NCI-H510A (cell line): ENCODE measurements around the gene GON4L.
A peak's percentile ranks its signal among the peaks of the same experiment; 100 is the strongest.
"Not testable (repeated sequence)": the region's sequence is repeated elsewhere in the genome, so short reads cannot be mapped to it uniquely, and the experiment has no call there.

Source experiments
- DNase-seq: peaks from one replicate; lab custom pipeline; 2025; lab: John Stamatoyannopoulos, UW

Gene GON4L

DNA sequence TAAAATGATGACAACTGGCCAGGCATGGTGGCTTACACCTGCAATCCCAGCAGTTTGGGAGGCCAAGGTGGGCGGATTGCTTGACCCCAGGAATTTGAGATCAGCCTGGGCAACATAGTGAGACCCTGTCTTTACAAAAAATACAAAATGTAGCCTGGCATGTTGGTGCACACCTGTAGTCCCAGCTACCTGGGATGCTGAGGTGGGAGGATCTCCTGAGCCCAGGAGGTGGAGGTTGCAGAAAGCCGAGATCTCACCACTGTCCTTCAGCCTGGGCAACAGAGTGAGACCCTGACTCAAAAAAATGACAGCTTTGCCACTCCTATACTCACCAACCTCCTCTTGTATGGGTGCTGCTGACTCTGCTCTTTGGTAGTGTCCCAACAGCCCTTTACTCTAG, 20.9 kb upstream of the GON4L start:
- DNase-seq: no peak

DNA sequence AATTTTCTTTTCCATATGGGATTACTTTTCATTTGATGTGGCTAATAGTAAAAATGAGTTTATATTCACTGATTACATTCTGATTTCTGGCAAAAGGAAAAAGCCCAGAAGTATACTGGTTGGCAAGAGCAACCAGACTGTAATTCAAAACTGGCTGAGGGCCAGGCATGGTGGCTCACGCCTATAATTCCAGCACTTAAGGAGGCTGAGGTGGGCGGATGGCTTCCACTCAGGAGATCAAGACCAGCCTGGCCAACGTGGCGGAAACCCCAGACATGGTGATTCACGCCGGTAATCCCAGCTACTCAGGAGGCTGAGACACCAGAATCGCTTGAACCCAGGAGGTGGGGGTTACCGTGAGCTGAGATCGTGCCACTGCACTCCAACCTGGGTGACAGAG, 16.8 kb upstream of the GON4L start:
- DNase-seq: no peak

DNA sequence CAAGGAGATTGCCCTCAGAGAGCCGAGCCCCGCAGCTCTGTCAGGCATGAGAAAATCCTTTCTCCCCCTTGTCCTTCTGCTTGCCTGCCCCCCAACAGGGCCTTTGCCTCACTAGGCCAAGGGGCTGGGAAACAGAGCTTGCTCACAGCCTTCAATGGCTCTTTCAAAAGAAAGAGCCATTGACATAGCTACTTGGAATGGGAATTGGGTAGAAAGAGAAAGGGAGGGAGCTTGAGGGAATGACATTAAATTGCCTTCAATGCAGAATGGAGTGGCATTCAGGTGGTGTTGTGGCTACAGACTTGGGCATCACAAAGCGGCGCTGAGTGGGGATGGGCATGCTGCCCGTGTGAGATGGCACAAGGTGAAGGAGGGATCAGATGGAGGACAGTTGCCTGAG, 15.5 kb upstream of the GON4L start:
- DNase-seq: no peak

DNA sequence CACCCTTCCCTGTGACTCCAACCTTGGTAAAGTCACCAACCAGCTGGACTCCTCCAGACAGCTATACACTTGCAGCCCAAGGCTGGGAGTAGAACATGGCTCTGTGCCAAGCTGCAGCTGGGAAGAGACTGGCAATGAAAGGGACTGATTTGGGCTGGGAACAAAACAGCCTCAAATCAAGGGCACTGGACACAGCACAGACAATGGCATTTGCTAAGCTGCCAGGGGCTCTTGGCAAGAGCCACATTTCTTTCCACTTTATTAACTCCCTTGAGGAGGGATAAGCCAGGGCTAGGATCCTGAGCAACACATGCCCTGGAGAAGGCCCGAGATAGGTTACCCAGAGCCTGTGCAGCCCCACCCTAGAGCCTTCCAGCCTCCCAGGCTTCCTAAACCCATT, 14.4 kb upstream of the GON4L start:
- DNase-seq: no peak

DNA sequence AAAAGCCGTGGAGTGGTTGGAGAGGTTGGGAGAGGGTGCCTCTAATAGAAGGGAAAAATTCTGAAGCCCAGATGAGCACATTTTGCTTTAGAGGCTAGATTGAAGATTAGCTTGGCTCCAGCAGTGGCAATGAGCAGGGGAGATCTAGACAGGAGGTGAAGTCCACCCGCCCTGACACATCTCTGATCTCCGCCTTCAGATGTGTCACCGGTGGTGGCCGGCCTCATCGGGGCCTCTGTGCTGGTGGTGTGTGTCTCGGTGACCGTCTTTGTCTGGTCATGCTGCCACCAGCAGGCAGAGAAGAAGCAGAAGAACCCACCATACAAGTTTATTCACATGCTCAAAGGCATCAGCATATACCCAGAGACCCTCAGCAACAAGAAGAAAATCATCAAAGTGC, 10.8 kb upstream of the GON4L start:
- no peak for DNase-seq

DNA sequence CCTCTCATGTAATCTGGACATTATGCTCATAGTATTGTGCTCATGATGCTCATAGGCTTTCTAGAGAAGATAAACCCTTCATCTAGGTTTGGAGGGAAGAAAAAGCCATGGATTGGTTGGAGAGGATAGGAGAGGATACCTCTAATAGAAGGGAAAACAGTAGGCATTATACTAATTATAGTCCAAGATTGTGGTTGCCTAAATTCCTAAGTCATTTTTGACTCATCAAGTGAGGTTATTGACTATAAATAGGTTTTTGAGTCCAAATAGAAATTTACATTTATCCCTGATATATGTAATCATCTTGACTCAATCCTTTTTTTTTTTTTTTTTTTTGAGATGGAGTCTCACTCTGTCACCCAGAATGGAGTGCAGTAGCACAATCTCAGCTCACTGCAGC, 7.4 kb upstream of the GON4L start:
- DNase-seq: no peak

DNA sequence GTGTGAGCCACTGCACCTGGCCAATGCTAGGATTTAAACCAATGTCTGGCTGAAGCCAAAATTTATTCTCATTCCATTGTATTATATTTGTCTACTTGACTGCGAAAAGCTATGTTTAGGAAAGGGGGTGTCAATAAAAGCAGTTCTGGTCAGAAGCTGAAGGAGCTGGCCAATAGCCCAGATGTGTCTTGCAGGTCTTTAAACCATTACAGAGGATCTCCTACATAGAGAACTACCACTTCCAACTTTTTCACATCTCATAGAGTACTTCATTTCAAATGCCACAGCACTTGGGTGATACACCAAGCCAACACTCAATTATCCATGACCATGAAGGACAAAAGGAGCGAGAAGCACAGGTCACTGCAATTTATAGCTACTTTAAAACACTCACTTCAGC, 4.9 kb upstream of the GON4L start:
- DNase-seq: no peak

DNA sequence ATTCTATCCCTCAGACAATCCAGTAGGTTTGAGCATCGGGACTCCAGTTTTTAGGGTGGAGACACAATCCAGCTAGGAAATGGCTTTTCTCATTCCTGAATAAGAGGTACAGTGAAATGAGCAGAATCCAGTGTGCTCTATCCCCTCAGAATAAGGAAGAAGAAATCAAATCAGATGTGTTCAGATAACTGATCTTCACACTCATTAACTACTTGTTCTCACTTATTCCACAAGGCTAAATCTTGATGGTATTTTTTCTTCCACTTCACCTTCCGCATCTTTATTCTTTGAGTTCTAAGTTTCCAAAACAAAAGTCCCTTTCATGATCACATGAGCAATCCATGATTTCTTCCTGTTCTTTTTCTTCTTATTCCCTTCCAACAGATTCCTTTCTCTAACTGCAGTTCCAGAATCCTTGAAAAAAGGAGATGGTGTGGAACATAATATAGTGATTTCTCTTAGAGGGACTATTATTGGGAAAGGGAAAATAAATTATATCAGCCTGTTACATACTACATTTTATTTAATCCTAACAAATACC, 4.0 kb upstream of the GON4L start:
- no peak for DNase-seq

DNA sequence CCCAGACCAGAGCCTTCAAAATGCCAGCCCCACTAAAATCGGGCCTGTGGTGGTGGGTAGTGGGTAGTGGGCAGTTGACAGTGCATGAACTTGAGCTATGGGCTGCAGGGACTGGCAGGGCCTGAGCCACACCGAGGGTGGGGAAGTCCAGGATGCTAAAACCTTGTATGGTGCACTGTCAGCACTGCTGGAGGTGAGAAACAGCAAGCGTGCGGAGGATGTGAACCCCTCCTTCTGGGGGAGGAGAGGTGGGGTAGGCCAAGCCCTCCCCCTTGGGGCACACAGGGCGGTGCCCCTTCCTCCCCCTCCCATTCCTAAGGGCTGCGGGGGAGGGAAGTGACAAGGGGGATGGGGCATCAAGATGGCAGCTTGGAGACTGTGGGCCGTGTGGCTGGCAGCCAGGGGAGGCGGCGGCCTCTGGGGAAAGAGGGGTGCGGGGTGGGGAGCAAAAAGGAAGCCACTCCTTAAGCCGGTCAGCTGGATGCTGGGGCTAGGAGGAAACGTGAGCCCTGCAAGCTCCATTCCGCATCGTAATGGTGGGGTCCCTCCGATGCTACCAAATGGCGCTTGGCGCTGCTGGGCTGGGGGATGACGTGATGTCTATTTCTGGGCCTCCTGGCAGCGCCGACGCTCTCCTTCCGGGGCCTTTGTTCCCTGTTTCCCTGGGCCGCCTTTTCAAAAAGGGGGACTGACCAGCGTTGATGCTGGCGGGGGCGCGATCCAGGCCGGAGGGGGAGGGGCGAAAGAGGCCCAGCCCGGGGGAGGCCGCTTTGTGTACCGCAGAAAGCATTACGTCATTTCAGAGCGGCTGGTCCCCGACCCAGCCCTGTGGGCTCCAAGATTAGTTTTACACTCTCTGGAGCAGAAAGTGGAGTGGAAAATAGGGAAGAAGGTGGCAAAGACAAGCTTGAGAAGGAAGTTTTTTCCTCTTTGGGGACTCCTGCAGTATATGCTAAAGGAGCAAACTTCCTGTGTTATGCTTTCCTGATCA, 3.2 kb upstream of the GON4L start:
- peak; percentile 90 for DNase-seq

DNA sequence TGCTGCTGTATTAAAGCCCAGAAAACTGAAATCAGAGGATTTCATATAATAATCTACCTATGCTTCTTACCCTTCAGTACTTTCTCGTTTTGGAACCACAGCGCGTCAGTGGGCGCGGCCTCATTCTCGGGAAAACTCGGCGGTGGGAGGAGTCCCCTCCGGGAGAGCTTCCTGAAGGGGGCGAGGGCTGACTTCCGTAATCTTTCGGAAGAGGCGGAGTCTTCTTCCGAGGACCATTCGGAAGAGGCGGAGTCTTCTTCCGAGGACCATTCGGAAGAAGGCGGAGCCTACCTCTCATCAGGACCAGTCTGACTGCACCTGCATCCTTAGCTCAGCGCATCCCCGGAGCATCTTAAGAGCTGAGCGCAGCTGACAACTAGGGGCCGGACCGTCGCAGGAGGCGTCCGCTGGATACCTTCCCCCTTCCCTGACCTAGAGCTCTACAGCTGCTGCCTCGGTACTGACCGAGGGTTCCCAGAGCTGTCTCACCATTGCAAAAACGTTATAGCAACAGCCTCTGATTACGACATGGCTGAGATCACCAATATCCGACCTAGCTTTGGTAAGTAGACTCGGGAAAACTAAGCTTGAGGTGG, 2.3 kb upstream of the GON4L start, which contains the start of gene SYT11:
Gene SYT11 (plus strand): TSS at position 334 of the 596 bp plus-strand sequence. CDS start 195 bp downstream, at position 529.
- DNase-seq: peak; percentile 94

DNA sequence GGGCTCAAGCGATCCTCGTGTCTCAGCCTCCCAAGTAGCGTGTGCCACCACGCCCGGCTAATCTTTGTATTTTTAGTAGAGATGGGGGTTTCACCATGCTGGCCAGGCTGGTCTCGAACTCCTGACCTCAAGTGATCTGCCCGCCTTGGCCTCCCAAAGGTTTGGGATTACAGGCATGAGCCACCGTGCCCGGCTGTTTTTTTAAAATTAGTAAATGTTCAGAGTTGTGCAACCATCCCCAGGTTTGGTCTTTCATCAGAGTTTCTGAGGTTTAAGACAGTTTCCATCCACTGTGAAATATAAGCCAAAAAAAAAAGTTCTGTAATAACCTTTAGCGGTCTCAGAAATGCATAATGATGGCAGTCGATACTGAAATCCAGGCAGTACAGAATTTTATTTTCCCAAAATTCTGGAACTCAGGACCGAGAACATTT, 1.8 kb upstream of the GON4L start:
- no peak for DNase-seq

DNA sequence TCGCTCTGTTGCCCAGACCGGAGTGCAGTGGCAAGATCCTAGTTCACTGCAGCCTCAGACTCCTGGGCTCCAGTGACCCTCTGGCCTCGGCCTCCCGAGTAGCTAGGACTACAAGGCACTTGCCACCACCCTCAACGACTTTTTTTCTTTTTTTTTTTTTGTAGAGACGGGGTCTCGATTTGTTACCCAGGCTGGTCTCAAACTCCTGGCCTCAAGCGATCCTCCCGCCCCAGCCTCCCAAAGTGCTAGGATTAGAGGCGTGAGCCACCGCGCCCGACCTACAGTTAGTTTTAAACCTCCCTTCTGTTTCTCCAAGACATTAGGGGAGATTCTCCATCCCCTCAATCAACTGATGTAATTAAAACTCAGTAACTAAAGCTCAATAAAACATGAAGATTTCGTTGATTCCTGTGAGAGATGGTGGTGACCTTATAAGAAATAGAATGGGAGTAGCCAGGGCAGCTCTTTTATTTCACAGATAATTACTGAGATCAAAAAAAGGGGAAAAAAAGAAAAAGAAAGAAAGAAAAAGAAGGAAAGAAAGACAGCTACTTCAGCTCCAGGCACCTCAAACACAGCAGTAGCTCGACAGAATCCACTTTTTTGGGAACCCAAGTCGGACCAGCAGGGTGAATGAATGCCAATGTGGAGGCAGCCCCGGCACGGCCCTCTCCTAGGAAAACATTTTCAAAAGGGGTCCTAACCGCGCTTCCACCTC, 598 bp downstream of the GON4L start:
- DNase-seq: no peak

DNA sequence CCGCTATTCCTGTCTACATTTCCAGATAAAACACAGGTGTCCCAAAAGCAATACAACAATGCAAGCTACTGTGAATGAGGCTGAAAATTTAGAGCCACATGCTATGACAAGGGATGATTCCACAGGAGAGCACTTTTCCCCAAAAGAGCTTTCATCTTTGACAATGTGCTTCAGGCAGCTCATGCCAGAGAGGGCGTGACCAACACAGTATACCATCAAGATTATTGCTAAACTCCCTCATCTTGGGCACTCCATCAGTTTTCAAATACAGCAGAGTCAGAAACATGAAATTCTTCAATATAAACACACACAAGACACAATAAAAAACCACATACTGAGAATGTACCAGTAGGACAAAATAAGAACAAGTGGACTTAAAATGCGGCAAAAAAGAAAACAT, 6.7 kb downstream of the GON4L start:
- no peak for DNase-seq

DNA sequence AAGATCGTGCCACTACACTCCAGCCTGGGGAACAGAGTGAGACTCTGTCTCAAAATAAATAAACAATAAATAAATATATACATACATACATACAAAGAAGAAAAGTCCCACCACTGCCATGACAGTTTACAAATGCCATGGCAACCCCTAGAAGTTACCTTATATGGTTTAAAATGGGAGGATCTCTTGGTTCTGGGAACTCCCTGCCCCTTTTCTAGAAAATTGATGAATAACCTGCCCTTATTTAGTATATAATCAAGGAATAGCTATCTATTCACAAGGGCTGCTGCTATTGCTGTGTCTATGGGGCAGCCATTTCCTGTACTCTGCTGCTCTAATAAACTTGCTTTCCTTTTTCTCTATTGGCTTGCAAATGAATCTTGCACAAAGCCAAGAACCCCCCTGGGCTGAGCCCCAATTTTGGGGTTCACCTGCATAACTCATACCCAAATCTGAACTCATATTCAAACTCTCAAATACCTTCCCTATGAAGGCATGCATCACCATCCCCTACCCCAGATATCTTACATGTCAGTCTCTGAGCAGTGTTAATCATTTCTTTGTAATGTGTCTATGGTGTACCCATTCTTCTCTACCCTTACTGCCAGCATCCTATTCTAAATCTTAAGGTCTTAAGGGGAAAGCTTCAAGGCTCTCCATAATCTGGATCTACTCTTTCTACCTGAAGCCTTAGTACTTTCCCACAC, 9.0 kb downstream of the GON4L start:
- DNase-seq: no peak

DNA sequence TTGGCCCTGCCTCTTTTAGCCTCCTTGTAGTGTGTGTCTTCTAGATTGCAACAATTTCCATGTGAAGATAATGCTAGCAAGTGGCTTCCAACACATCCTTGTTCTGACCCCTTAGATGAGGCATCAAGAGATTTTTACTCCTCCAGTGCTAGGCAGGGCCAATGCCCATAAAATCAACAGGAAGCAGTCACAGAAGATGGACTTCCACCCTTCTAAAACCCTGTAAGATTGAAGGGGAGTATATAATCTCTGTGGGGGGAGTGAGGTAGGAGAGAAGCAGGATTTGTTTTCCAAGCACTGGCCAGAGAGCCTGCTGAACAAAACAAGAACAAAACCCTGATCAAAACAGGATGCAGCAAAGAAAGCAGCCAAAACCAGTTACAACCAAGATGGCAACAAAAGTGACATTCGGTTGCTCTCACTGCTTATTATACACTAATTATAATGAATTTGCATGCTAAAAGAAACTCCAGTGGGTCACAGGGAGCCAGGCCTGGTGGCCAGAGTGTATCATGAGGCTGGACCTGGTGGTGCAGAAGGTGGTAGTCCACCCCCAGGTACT, 12.1 kb downstream of the GON4L start:
- DNase-seq: no peak

DNA sequence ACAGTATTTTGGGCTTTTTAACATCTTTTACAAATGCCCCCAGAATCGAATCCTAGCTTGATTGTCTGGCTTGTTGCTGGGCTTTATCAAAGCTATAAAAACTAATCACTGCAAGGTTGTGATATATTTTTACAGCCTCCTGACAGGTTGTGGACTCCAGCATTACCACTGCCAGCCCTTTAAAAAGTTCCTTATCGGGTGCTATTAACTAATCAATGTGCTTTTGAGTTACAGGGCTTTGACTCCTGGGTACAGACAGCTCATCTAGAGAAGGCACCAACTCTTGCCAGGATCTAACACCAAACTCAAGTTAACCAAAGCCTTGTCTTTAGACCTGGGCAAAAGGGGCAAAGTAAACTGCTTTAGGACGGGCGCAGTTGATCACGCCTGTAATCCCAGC, 16.6 kb downstream of the GON4L start:
- DNase-seq: no peak

DNA sequence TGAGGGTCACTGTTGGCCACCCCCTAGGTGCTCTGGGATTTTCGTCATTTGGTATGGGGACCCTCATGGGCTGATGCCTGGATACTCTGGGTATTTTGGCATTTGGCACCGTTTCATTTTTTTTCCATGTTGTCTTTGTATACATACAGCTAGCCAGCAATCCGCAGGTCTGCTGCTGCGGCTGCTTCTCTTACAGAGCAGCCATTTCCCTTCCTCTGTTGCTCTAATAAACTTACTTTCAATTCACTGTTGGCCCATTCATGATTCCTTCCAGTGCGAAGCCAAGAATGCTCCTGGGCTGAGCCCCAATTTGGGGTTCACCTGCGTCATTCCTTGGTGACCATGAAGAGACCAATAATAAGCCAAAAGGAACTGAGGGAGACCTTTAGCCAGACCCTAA, 21.5 kb downstream of the GON4L start:
- no peak for DNase-seq

DNA sequence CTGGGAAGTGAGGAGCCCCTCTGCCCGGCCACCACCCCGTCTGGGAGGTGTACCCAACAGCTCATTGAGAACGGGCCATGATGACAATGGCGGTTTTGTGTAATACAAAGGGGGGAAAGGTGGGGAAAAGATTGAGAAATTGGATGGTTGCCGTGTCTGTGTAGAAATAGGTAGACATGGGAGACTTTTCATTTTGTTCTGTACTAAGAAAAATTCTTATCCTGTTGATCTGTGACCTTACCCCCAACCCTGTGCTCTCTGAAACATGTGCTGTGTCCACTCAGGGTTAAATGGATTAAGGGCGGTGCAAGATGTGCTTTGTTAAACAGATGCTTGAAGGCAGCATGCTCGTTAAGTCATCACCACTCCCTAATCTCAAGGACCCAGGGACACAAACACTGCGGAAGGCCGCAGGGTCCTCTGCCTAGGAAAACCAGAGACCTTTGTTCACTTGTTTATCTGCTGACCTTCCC, 22.1 kb downstream of the GON4L start:
- not testable (repeated sequence) for DNase-seq

DNA sequence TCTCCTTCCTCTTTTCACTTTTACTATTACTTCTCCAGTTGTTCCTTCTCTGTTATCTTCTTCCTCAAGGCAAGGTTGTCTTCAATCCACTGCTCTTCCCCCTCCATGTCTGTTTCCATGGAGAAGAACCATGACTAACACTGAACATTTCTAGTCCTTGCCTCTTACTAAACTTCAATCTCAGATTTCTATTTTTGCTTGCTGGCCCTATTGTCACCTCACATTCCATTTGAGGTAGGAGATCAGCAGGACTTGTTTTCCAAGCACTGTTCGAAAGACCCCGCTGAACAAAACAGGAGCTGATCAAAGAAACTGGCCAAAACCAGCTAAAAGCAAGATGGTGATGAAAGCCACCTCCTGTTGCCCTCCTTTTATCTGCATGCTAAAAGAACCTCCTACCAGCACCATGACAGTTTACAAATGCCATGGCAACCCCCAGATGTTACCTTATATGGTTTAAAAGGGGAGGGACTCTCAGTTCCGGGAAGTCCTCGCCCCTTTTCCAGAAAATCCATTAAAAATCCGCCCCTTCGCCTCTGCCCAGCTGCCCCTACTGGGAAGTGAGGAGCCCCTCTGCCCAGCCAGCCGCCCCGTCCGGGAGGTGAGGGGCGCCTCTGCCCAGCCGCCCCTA, 22.6 kb downstream of the GON4L start:
- no peak for DNase-seq

DNA sequence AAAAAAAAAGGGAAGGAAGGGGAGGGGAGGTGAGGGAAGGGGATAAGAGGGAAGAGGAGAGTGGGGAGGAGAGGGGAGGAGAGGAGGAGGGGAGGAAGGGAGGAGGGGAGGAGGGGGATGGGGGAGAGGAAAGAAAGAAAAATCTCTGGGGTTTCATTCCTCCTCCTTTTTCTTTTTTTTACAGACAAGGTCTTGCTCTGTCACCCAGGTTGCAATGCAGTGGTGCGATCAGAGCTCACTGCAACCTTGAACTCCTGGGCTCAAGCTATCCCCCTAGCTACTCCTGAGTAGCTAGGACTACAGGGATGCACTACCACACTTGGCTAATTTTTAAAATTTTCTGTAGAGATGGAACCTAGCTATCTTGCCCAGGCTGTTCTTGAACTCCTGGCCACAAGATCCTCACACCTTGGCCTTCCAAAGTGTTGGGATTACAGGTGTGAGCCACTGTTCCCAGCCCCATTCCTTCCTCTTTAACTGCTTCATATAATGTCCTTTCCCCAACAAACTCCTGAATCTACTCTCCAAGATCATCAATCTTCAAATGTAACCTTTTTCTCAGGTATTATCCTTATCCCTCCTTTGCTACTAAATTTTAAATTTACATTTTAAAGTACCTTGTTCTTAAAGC, 23.2 kb downstream of the GON4L start:
- no peak for DNase-seq
